Omental fat pad (tissue), 4 donors: ENCODE measurements around the gene PACC1. TPM values are rescaled to one million over a fixed set of nuclear protein-coding genes. Genes with fewer than 3 reads are reported as not detected.

ENCODE experiments used
- ATAC-seq: fragments of 150-250 bp; one replicate; pipeline ENCODE4 v1.9.1; 2016; ENCODE audit warnings: mild to moderate bottlenecking, moderate library complexity; ENCODE audit not compliant: low FRiP score
- DNase-seq: peaks from one replicate; pipeline ENCODE4 v3.0.0-alpha.2; 2019; ENCODE audit warnings: low spot score
- total RNA-seq, 4 donors: library from RNA; depleted of rRNA; stranded (reverse); fragments of >200 nt; gene quantifications; one replicate each; pipeline ENCODE4 v1.1.0, GENCODE V29; 2016
- TF ChIP-seq, protein P1 (sequence below), 3 donors: fragments of 450-650 bp; IDR thresholded peaks; one replicate each; pipeline ENCODE4 v1.5.1; 2016 to 2017; ENCODE audit warnings: antibody characterized with exemption in 3 of 3, mild to moderate bottlenecking in 3 of 3, moderate library complexity in 2 of 3

PACC1 gene
- total RNA-seq = 1 to 10 TPM; 3.4 to 6.2 (median 5.8) TPM

GRCh38 chr1:212414328-212415106, at the start of gene PACC1:
PACC1 (minus strand) TSS chr1:212414886; CDS start chr1:212414757, 129 bp downstream.
- ATAC-seq = peak; percentile 92
- peak; percentile 46 for DNase-seq
- TF ChIP-seq, protein P1, sequence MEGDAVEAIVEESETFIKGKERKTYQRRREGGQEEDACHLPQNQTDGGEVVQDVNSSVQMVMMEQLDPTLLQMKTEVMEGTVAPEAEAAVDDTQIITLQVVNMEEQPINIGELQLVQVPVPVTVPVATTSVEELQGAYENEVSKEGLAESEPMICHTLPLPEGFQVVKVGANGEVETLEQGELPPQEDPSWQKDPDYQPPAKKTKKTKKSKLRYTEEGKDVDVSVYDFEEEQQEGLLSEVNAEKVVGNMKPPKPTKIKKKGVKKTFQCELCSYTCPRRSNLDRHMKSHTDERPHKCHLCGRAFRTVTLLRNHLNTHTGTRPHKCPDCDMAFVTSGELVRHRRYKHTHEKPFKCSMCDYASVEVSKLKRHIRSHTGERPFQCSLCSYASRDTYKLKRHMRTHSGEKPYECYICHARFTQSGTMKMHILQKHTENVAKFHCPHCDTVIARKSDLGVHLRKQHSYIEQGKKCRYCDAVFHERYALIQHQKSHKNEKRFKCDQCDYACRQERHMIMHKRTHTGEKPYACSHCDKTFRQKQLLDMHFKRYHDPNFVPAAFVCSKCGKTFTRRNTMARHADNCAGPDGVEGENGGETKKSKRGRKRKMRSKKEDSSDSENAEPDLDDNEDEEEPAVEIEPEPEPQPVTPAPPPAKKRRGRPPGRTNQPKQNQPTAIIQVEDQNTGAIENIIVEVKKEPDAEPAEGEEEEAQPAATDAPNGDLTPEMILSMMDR (IDR thresholded peaks at IDR 0.05) = no peak

DNA sequence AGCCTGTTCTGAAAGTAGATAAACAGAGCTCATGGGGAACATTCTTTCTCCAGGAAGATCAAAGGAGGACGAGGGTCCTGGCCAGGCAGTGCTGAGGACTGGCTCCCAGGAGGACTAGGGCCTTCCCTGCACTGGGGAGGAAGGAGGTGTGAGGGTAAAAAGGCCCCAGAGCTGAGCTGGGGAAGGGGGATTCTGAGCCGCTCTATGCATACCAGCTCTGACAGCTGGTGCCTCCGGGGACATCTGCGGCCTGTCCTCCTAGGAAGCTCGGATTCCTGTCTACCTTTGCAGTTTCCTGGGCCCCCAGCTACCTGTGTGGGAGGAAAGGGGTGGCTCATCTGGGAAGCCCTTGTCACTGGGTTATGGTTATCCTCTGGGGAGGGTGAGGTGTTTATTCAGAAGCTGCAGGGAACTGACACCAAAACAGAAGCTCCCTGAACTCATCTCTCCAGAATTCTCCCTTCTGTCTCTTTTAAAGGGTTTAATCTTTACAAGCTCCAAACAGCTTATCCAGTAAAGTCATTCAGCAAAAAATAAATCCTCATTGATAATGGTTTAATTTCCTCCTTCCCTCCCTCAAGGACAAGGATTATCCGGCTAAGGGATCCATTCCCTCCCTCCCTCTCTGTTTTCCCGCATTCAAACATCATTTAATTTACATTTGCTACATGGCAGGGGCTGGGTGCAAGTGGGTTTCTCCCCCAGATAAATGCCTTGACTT, 49.0 kb upstream of the PACC1 start:
- ATAC-seq (no peak), DNase-seq (no peak)
- TF ChIP-seq, protein P1 (IDR thresholded peaks at IDR 0.05) = no peak

DNA sequence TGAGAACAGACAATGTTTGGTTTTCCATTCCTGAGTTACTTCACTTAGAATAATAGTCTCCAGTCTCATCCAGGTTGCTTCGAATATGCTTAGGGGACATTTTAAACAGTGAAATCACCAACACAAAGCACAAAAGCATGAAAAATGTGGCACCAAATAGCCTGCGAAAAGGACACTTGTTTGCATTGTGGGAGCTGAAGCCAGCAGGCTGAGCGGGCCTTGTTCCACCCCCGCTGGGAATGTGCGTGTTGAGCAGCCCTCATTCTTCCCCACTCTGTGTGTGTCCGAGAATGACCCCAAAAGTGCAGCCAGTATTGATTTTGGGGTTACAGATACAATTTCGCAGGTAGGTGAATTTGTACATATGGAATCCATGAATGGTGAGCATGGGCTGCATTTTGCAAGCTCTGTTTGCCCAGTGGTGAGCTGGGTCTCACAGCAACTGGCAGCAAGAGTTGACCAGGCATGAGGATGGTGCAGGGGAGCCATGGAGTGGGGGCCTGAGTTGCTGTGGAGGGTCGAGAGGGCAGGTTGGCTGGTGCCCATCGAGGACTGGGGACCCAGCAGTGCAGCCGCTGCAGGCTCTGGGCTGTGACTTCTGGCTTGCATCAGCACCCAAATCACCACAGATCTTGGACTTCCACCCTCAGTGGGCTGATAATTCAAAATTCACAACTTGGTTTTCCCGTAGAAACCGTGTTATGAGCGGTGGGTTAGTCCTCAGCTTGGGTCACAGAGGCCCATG, 47.4 kb upstream of the PACC1 start:
- TF ChIP-seq, protein P1 (IDR thresholded peaks at IDR 0.05) = no peak
- no peak for DNase-seq
- ATAC-seq = no peak

GRCh38 chr1:212460376-212460775, 45.7 kb upstream of the PACC1 start:
- DNase-seq (no peak), ATAC-seq (no peak)
- TF ChIP-seq, protein P1 (IDR thresholded peaks at IDR 0.05) = no peak

DNA sequence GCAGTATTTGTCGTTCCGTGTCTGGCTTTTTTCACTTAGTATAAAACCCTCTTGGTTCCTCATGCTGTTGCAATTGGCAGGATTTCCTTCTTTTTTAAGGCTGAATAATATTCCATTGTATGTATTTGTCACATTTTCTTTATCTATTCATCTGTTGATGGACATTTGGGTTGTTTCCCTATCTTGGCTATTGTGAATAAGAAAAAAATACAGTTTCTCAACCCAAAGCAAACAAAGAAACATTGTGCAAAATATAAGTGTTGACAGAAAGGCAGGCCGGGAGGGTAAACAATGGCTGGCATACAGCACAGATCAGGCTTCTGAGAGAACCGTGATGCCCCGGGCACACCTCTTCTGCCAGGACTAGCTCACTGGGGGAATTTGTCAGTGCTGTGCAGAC, 45.0 kb upstream of the PACC1 start:
- no peak for DNase-seq
- no peak for ATAC-seq
- TF ChIP-seq, protein P1 (IDR thresholded peaks at IDR 0.05) = no peak

DNA sequence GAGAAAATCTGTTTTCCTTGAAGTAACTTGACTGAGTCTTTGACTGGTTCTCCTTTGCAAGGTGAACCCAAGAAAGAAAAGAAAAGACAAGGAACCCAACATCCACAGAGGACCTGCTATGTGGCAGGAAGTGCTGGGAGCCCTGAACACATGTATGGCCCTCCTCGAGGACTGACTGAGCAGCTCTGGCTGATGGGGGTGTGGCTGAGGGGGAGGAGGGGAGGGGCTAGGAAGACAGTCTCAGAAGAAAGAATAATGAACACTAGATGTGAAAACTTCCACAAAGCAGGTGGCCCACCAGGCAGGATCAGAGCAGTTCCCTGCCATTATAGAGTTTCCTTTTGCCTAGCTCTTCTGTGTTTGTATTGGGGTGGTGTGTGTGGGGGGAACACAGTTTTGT, 44.1 kb upstream of the PACC1 start:
- TF ChIP-seq, protein P1 (IDR thresholded peaks at IDR 0.05) = no peak
- no peak for ATAC-seq
- no peak for DNase-seq
